DOHH2 (cell line): ENCODE results near the gene XRCC5.

Source experiments
- CTCF ChIP-seq: fragments of 200-600 bp; sonication (generic); IDR thresholded peaks from one replicate; pipeline ENCODE4 v1.5.1; 2014; ENCODE audit warnings: antibody characterized with exemption, mild to moderate bottlenecking, low read depth, low read length; ENCODE audit not compliant: poor library complexity, severe bottlenecking
- EZH2phosphoT487 ChIP-seq: fragments of 200-600 bp; sonication (generic); IDR thresholded peaks from 2 replicates; pipeline ENCODE4 v1.6.1; 2017; ENCODE audit warnings: borderline replicate concordance, mild to moderate bottlenecking, antibody characterized with exemption, low read length, moderate library complexity, mixed read lengths

- TF ChIP-seq CTCF (no peak), EZH2phosphoT487 (no peak)
These were observed 8.0 kb upstream of the XRCC5 start for GRCh38 chr2:216101109-216101508.
